ENCODE measurements around the gene DUSP7. TPM values are rescaled to one million over a fixed set of nuclear protein-coding genes. Genes with fewer than 3 reads are reported as not detected.

The DUSP7 gene
- polyA plus RNA-seq, 3 donors, result 2.8 to 36.8 (median 3.9) TPM

DNA sequence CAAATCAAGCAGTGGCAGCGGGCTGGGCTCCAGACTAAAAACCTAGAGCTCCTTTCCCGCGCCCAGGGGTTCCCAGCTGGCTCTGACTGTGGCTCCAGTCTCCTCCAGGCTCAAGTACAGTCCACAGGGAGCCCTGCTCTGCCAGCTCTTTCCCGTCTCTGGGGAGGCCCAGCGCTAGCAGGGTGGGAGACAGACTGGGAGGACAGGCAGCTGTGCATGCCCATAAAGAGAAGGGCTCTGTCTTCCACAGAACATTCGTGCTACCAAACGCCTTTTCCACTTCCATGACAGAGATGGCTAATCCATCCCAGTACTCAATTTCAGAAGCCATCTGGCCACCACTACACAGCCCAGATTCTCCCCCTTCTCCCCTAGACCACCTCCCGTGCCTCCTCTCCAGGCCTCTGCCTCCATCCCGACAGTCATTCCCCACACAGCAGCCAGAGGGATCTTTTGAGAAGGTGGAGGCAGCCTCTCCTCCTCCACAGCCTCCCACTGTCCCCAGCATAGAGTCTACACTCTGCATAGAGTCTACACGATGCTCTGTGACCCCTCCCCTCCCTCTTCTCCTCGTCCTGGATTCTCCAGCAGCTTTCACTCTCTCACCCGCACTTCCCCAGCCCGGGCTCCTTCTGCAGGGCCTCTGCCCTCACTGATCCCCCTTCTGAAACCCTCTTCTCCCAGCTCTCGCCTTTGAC lies 6.8 kb upstream of the DUSP7 start:
- Mint-ChIP-seq H3K27ac (peak overlapping the region; percentile 87 to 97 (median 93)), H3K36me3 (no peaks in the 10 kb centered on the region), H3K27me3 (ENCODE audit: low read depth in 3 of 3) (peaks cover 0 to 3% (median 2%) of the 10 kb centered on the region in 3 donors), H3K9me3 (no peaks in the 10 kb centered on the region), H3K4me3 (no peak overlapping the region), H3K4me1 (peaks cover 52% of the 10 kb centered on the region)
- intact Hi-C loops (cut with micrococcal nuclease), result loop anchor here in 1 of 2 donors (2.0 to 5.0 kb wide), 3 partner anchors 26 to 134 kb away; partner anchors contain the start of gene ALAS1
- Histone ChIP-seq H3K4me2 (replicated peaks; ENCODE audit: extremely low read depth, low read length, poor library complexity, severe bottlenecking) (no peak overlapping the region), H3K27me3 (ENCODE audit: control insufficient read depth in 2 of 2, insufficient read depth in 2 of 2, low read length in 2 of 2) (no peaks in the 10 kb centered on the region), H3K4me3 (replicated peaks in 1 of 3; ENCODE audit: low read depth in 2 of 3, low read length in 3 of 3) (peak overlapping the region in 1 of 3 experiments; percentile 45), H3K9ac (ENCODE audit: insufficient read depth, low read length, poor library complexity, severe bottlenecking) (peak overlapping the region; percentile 49), H3K4me1 (ENCODE audit: control insufficient read depth in 1 of 2, insufficient read depth in 2 of 2, low read length in 2 of 2) (peaks cover 43 to 52% of the 10 kb centered on the region in 2 donors), H2AFZ (ENCODE audit: insufficient read depth, low read depth, low read length, poor library complexity, severe bottlenecking) (no peak overlapping the region), H3K9me3 (replicated peaks in 1 of 2; ENCODE audit: control insufficient read depth in 1 of 2, insufficient read depth in 1 of 2, low read length in 2 of 2) (no peaks in the 10 kb centered on the region), H4K20me1 (ENCODE audit: insufficient read depth, low read length) (no peaks in the 10 kb centered on the region), H3K36me3 (replicated peaks in 1 of 2; ENCODE audit: control insufficient read depth in 1 of 2, insufficient read depth in 2 of 2, low read length in 2 of 2) (no peaks in the 10 kb centered on the region), H3K79me2 (ENCODE audit: insufficient read depth, low read length) (no peaks in the 10 kb centered on the region), H3K27ac (ENCODE audit: low read depth in 1 of 2, low read length in 2 of 2) (peak overlapping the region; percentile 83 to 84)
- TF ChIP-seq, protein P1, sequence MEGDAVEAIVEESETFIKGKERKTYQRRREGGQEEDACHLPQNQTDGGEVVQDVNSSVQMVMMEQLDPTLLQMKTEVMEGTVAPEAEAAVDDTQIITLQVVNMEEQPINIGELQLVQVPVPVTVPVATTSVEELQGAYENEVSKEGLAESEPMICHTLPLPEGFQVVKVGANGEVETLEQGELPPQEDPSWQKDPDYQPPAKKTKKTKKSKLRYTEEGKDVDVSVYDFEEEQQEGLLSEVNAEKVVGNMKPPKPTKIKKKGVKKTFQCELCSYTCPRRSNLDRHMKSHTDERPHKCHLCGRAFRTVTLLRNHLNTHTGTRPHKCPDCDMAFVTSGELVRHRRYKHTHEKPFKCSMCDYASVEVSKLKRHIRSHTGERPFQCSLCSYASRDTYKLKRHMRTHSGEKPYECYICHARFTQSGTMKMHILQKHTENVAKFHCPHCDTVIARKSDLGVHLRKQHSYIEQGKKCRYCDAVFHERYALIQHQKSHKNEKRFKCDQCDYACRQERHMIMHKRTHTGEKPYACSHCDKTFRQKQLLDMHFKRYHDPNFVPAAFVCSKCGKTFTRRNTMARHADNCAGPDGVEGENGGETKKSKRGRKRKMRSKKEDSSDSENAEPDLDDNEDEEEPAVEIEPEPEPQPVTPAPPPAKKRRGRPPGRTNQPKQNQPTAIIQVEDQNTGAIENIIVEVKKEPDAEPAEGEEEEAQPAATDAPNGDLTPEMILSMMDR (IDR thresholded peaks at IDR 0.05), result no peak
- WGBS (ENCODE audit: insufficient coverage), result 80% methylated on average over 14 of the region's 14 CpGs
- DNase-seq, result no peak

DNA sequence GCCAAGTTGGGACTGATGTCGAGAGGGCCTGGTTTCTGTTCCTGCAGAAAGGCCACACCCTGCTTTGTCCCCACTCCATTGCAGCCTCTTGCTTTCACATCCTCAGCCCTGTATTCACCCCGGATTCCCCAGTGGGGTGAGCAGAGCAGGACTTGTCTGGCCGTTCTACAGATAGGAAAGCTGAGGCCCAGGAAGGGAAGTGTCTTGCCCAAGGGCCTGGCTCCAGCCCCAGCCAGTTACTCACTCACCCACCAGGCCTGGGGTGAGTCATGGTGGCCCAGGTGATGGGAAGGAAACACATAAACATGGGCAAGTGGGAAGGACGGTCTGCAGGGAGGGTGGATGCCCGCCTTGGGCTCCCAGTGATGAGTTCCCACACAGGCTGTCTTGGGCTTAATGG lies 6.1 kb upstream of the DUSP7 start:
- no peaks in the 10 kb centered on the region for H3K36me3 ChIP-seq (replicated peaks in 1 of 2; ENCODE audit: control insufficient read depth in 1 of 2, insufficient read depth in 2 of 2, low read length in 2 of 2)
- Mint-ChIP-seq H3K27me3 (ENCODE audit: low read depth in 3 of 3) (peaks cover 0 to 3% (median 1%) of the 10 kb centered on the region in 3 donors), H3K27ac (peak overlapping the region; percentile 87 to 97 (median 93)), H3K36me3 (no peaks in the 10 kb centered on the region), H3K4me1 (peaks cover 59% of the 10 kb centered on the region), H3K9me3 (no peaks in the 10 kb centered on the region), H3K4me3 (peak overlapping the region in 1 of 2 donors; percentile 51)
- no peaks in the 10 kb centered on the region for H3K79me2 ChIP-seq (ENCODE audit: insufficient read depth, low read length)
- no peaks in the 10 kb centered on the region for H3K9me3 ChIP-seq (replicated peaks in 1 of 2; ENCODE audit: control insufficient read depth in 1 of 2, insufficient read depth in 1 of 2, low read length in 2 of 2)
- no CpG with 5 or more reads among the region's 5 CpGs for WGBS (ENCODE audit: insufficient coverage)
- intact Hi-C loops (cut with micrococcal nuclease), result loop anchor here in 1 of 2 donors (2.0 to 5.0 kb wide), 3 partner anchors 26 to 135 kb away; partner anchors contain the start of gene ALAS1
- peak overlapping the region in 1 of 3 experiments; percentile 45 for H3K4me3 ChIP-seq (replicated peaks in 1 of 3; ENCODE audit: low read depth in 2 of 3, low read length in 3 of 3)
- no peak overlapping the region for H2AFZ ChIP-seq (ENCODE audit: insufficient read depth, low read depth, low read length, poor library complexity, severe bottlenecking)
- DNase-seq, result peak; percentile 95 to 99 (median 97)
- no peaks in the 10 kb centered on the region for H3K27me3 ChIP-seq (ENCODE audit: control insufficient read depth in 2 of 2, insufficient read depth in 2 of 2, low read length in 2 of 2)
- no peaks in the 10 kb centered on the region for H4K20me1 ChIP-seq (ENCODE audit: insufficient read depth, low read length)
- peak overlapping the region; percentile 49 for H3K9ac ChIP-seq (ENCODE audit: insufficient read depth, low read length, poor library complexity, severe bottlenecking)
- H3K4me2 ChIP-seq (replicated peaks; ENCODE audit: extremely low read depth, low read length, poor library complexity, severe bottlenecking), result peak overlapping the region; percentile 43
- H3K4me1 ChIP-seq (ENCODE audit: control insufficient read depth in 1 of 2, insufficient read depth in 2 of 2, low read length in 2 of 2), result peaks cover 50 to 59% of the 10 kb centered on the region in 2 donors
- TF ChIP-seq, protein P1 (IDR thresholded peaks at IDR 0.05), result no peak
- peak overlapping the region; percentile 83 to 84 for H3K27ac ChIP-seq (ENCODE audit: low read depth in 1 of 2, low read length in 2 of 2)
